GM18868 (cell line): ENCODE results near the gene OPN1SW.
A peak's percentile ranks its signal among the peaks of the same experiment; 100 is the strongest.

Experiments
- ATAC-seq: cut with Tn5 transposase; IDR thresholded peaks from one replicate; pipeline ENCODE4 v1.9.1; 2021; ENCODE audit warnings: mild to moderate bottlenecking, moderate library complexity; ENCODE audit not compliant: unreplicated experiment

OPN1SW gene

DNA sequence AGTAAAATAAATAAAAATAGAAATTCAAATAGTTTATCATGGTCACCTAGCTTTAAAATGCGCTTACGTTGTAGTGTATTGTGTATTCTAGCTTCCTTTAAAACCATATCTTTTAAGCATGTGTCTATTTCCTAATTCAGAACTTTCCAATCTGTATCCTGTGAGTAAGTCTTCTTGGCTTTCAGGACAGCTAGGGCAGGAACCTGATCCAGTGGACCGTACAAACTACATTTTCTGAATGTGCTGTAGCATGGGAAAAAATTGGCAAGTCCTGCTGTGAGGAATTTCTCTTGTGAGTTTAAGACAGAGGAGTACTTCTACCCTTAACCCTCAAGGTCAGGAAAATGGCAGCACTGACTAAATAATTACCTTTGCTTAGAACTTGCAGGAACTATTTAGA, 12.1 kb downstream of the OPN1SW start:
- no peak for ATAC-seq

DNA sequence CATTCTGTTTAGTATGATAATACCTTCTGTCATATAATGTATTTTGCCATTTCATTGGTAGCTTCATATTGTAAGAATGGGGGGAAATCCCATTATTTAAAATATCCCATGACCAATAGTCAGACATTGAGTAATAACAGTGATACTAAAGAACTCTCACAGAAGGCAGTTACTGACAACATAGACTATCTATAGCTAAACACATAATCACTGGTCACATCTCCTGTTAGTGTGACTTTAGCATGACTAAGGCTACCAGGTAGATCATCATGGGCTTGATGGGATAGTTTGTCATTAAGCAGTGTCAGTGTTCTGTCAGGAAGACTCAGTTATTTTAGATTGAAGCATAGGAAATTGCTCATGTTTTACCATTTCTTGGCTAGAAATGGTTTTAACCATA, 16.4 kb downstream of the OPN1SW start:
- no peak for ATAC-seq

DNA sequence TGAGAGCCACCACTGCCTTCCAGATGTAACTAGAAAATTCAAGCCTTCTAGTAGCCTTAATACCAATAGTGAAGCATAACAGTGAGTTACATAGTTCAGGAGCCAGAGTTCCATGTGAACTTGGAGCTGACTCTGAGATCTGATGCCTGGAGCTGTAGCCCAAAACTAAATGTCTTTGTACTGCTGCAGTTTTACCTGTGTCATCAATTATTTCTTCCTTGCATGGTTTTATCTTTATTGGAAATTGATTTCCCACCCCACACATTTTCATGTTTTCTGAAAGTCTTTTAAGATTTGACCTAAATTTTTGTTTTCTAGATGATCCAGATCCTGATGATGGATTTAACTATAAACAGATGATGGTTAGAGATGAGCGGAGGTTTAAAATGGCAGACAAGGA, 17.0 kb downstream of the OPN1SW start:
- ATAC-seq, result no peak

DNA sequence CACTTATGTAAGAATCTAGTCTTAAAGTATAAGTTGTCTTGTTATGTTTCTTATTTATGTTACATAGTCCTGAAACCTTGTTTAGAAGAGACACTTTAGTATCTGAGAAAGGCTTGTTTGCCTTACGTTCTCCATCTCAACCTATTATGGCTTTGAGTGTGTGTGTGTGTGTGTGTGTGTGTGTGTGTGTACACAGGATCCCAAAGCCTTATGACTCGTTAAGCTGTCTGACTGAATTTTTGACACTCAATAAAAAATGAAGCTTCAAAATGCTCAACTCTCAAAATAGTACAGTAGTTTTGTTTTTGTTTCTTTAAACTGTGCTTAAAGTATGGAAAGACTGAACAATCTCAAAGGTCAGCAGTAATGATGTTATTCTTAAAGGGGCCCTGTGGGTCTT, 18.4 kb downstream of the OPN1SW start:
- no peak for ATAC-seq

DNA sequence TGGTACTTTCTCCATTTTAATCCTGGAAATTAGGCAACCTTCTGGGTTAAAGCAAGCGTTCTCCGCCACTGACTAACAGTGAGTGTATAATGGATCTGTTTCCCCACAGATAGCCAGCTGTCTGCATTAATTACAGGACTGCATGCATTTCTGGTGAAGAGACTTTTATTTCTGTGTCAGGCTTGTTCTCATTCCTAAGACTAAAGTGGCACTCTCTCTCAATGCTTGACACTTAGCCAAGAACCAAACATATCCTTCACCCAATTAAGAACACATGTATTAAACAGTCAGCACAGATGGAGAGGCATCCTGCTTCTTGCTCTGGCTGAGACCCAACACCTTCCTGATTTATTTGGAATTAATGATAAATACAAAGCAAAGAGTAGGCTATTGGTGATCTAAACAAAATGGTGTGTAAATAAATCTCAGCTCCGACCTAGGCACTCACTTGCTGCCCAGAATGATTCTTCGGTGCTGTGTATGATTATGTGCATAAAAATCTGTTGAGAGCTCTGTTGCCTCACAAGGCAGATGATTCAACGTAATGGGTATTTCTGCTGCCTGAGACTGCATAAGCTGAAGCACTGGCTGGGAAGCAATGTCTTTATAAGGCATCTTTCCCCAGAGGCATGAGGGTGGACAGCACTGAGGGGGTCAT, 19.6 kb downstream of the OPN1SW start:
- no peak for ATAC-seq

DNA sequence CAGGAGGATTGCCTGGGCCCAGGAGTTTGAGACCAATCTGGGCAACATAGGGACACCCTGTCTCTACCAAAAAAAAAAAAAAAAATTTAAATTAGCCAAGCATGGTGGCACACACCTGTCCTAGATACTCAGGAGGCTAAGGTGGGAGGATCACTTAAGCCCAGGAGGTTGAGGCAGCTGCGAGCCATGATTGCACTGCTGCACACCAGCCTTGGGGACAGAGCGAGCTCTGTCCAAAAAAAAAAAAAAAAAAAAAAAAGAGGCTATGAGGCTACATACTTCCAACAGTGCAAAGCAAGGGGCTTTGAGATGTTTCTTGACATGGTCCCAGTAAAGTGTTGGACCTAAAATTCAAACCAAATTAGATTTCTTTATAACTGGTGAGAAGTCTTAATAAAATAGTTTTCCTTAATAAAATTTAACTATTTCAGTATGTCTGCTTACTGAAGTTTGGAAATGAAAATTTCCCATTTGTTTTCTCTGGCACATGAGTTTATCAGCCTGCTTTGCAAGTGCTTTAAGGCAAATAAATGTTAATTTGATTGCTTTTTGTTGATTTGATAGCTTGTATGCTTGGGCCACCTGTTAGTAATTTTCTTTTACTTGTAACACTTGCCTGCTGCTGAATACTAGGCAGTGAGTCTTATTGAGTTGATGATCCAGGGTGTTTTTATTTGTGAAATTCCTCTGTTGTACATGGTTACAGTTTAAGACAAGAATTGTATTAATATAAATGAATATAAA, 20.3 kb downstream of the OPN1SW start:
- no peak for ATAC-seq

DNA sequence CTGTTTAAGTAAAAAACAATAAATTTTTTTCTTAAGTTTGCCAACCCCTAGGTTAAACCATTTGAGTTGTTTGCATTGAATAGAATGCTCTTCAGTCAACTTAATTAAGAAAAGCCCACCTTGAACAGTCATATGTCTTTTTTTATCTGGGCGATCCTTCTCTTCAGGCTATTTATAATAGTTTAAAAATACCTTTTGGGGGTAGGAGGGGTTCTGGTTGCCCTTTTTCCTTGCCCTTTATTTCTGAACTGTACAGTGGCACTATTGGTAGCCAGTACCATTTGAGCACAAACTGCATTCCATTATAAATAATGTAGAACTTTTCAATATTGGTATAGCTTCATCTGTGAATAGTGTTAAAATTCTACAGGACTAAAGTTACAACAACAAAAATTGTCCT, 23.3 kb downstream of the OPN1SW start:
- no peak for ATAC-seq

DNA sequence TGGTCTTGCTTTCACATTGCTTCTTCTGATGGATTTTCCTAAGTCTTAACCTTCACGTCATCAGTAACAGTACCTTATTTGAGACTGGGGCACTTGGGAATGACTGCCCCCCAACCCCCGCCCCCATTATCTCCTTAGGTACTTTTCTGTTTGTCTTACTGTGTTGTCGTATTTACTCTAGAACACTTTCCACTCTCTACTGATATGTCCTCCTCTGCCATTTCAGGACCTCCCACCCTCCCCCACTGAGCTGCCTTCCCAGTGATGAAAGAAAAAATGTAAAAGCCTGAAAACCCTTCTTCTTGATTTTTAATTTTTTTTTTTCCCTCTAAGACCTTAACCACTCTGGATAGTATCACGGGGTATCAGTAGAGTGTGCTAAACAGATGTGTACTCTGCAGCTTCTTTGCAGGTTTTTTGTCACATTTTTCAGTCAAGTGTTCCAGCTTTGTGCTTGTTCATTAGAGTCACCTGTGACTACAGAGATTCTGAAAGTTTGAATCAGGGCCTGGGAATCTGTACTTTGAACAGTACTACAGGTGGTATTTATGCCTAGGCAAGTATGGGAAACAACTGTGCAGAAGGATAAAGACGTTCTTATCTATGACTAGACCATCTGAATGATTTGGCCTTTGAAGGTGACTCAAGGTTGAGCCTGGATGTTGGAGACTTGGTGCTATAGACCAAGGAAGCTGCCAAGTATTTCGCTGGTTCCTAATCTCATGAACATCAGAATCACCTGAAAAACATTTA, 28.1 kb downstream of the OPN1SW start:
- no peak for ATAC-seq

DNA sequence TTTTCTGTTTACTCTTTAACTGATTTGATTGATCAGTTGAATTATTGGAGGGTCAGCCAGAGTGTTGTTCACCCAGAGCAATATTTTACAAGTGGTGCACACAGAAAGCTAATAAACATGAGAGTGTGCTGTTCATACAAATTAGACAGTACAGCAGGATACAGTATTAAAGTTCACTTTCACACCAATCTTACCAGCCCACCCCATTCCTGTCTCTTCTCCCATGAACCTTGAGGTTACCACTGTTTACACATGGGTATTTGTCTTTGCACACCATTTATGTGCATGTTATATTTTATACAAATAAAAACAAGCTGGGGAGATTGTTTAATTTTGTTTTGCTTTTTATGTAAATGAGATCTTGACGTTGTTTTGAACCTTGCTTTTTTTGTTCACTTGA, 29.9 kb downstream of the OPN1SW start:
- ATAC-seq, result no peak

DNA sequence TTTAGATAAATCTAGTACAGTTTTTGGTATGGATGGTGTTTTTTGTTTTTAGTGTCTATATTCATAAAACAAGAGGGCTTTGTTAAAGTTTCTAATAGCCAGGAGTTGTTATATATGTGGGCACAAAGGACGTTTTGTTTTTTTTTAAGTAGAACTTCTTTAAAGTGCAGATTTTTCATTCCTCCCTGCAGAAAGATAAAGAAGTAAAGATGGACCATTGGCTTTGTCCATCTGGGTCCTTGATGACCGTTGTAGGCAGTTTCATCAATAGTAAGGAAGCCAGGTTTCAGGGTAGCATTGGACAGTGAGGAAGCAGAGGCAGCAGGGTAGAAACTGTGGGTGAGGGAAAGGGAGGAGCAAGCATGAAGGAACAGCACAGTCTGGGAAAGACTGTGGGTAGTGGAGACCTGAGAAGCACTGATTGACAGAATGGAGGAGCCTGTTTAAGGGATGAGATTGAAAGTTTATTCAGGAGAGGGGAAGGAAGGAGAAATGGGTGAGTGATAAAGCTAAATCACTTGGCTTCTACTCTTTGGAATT, 31.2 kb downstream of the OPN1SW start:
- no peak for ATAC-seq

DNA sequence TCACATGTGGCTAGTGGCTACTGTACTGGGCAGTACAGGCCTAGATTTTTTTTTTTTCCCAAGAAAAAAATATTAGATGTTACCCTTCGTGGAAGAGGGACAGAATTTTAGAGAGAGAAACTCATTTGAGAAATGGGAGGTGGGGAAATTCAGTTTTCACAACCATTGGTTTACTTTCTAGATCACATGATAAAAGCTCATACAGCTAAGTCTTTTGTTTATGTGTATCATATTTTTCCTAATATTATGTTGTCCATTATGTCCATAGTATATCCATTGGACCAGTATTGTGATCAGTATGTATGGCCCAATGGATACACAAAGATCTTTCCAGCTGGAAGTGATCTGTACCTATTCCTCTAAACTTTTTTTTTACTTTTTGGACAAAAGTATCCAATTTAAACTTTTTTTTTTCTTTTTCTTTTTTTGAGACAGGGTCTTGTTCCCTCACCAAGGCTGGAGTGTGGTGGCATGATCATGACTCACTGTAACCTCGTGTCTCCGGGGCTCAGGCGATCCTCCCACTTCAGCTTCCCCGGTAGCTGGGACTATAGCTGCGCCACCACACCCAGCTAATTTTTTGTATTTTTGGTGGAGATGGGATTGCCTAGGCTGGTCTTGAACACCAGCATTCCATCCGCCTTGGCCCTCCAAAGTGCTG, 32.4 kb downstream of the OPN1SW start:
- no peak for ATAC-seq

DNA sequence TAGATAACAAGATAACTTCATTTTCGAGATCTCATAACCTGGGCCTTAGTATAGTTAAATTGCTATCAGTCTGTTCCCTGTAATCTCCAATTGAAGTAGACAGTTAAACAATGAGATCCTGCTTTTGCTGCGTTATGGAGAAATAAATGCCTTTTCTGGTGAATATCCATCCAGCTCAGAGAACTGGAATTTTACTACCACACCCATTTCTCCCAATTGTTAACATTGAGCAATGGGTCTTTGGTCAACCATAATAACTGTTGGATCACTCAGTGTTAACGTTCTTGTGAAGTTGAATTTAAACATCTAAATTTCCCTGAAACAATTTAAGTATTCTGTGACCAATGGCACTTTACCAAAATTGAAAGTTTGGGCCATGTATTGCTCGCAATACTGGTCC, 33.4 kb downstream of the OPN1SW start:
- no peak for ATAC-seq

DNA sequence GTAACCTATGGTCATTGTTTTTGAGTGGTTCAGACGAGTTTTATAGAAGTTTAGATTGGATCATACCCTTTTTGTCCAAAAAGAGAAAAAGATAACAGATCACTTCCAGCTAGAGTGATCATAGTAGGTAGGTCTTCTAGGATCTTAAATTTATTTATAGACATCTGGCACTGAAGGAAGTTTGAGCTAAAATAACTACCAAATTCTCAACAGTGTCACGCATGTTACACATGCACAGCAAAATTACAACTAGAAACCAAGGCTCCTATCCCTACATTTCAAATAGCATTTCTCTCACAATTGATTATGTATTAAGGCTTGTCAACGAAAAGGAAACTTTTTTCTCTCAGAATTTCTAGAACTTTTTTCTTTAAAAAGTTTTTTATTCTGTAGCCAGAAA, 34.1 kb downstream of the OPN1SW start:
- no peak for ATAC-seq

DNA sequence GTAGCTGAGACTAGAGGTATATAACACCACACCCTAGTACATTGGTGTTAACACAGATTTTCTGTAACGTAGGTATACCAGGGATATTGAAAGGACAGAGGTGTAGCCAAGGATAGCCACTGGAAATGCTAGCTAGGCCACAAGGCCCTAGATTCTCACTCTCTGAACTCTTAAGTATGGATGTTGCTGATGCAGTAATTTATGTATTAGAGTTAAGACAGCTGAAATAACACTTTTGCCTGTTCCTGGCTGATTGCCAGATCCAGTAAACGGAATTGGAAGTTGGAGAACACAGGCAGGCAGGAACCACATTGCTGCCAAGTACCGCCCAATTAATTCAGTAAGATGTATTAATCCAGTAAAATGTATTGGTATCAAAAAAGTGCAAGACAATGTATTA, 34.6 kb downstream of the OPN1SW start:
- no peak for ATAC-seq

DNA sequence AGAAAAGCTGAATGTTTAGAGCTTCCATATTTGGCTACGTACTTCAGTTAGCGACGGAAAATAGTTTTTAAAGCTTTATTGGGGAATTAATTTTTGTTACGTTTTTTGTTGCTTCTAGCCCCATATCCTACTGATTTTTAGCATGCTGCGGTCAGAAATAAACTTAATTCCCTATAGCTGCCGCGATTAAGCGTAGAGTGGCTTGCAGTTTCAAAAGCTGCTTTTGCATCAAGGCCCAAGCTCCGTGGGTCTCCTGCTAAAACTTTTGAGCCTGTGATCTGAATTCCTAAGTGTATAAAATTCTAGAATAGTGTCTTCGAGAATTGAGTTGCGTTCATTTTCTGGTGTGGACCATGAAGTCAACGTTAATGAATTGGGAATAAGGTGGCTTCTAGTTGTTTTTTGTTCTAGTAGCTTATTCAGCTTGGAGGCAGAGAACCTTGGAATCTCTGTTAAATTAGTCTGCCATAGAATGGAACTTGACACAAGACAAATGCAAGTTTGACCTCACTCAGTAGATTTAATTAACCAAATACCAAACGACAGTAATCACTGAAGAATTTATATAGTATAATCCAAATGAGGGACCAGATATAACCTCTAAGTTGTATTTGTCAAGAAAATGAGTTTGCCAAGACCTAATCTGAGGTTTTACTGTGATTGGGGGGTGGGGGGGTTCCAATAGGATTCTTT, 35.5 kb downstream of the OPN1SW start:
- ATAC-seq, result no peak

DNA sequence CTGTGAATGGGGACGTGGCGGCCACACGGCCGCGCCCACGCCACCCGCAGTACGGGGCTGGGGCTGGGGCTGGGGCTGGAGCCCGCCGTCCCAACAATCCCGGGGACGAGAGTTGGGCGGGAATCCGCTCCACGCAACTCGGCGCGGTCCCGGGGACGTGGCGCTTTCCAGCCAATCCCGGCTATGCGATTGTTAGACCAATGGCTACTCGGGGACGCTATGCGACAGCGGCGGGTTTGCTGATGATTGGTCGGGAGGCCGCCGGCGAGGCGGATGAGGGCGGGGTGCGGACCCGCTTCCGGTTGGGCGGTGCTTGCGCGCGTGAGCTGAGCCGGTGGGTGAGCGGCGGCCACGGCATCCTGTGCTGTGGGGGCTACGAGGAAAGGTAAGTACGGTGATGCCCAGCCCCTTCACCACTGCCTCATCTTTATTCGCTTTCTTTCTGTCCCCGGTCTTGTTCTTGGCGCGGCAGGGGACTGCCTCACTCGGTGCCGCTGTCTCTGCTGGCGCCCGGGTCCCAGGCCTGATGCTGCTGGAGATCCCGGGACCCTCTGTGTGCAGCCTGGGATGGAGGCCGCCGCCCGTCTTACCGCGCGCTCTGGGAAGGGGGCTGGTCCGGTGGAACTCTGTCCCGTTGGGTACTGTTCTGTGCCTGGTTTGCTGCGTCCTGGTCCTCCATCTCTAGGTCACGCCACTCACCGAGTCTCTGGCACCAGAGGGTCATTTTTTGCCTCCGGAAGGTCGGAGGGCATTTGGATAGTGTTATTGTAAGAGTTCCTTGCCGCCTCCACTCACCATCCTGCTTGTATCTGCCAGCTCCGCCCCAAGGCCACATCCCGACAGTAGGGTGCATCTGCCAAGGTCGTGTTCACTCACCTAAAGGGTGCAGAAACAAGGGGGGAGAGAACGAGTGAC, 36.3 kb downstream of the OPN1SW start, which contains the start of gene CALU:
TSS of gene CALU (plus strand) at position 312 of the 915 bp plus-strand sequence. CDS start 9,225 bp downstream, outside the sequence.
- peak; percentile 99 for ATAC-seq

DNA sequence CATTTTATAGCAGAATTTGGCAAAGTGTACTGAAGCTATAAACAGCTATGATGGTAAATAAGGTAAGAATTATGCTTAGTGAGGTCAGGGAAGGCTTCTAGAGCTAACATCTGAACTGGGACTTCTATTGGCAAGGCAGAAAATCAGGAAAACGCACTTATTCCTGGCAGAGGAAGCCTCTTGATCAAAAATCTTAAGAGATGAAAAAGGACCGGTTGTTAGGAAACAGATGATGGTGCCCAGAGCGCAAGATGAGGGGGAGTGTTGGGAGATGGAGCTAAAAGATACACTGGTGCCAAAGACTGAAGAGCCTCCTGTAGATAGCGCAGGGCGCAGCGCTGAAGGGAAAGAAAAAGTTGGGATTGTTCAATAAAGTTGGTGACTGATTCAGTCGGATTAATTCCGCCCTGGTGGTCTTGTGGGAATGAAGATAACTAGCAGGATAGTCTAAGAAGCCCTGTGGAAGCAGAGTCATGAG, 37.0 kb downstream of the OPN1SW start:
- ATAC-seq, result peak; percentile 9

DNA sequence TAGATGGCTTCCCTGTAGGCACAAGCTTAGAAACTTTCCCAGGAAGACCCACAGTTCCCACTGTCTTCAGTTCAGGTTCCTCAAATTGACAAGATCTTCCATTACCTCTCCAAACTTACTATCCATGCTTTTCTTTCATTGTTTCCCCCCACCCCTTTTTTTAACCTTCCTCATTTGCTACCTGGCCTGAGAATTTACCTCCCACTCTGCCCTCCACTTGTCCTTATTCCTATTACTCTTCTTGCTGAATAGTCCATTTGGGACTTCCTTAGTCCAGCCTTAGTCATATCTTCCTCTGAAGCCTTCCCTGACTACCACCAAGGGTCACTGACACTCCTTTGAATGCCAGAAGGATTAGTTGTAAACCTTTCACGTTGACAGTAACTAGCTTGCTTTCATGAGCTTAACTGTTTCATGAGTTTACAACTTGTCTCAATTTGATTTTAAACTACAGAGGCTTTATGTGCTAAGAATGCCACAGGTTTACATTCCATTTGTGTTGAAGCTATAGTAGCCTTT, 37.7 kb downstream of the OPN1SW start:
- no peak for ATAC-seq

DNA sequence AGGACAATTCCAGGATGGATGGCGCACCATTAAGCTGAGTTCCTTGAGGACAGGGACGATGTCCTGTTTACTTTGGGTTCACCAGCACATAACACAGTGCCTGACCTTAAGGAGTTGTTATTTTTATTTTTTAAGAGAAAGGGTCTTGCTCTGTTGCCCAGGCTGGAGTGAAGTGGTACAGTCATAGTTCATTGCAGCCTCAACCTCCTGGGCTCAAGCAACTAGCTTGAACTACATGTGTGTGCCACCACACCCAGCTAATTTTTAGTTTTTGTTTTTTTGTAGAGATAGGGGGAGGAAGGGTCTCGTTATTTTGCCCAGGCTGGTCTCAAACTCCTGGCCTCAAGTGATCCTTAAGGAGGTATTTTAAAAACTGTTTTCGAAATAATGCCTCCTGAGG, 38.2 kb downstream of the OPN1SW start:
- no peak for ATAC-seq
